Liver (tissue), 9 donors: Measurements from ENCODE around the gene DAGLA. TPM values are rescaled to one million over a fixed set of nuclear protein-coding genes. Genes with fewer than 3 reads are reported as not detected.

Experiments
- DNase-seq: peaks from one replicate; pipeline ENCODE4 v3.0.0-alpha.2; 2017; ENCODE audit warnings: low spot score
- H3K27ac ChIP-seq, 2 donors: one replicate each; pipeline ENCODE4 v1.7.0; 2013; ENCODE audit warnings: inconsistent platforms in 2 of 2, low read length in 2 of 2, control low read depth in 1 of 2, low read depth in 1 of 2, mild to moderate bottlenecking in 1 of 2
- H3K27me3 ChIP-seq, 4 donors: one replicate each; pipeline versions ENCODE4 v1.6.1 to v1.7.0; 2013; ENCODE audit warnings: low read length in 3 of 4, inconsistent platforms in 1 of 4, mild to moderate bottlenecking in 1 of 4, moderate library complexity in 1 of 4; ENCODE audit not compliant: control insufficient read depth in 4 of 4, insufficient read depth in 4 of 4
- H3K36me3 ChIP-seq, 4 donors: one replicate each; pipeline versions ENCODE4 v1.6.1 to v1.7.0; 2013; ENCODE audit warnings: low read length in 3 of 4, mild to moderate bottlenecking in 3 of 4, low read depth in 1 of 4, moderate library complexity in 1 of 4; ENCODE audit not compliant: control insufficient read depth in 4 of 4, insufficient read depth in 3 of 4
- H3K4me1 ChIP-seq, 4 donors: one replicate each; pipeline versions ENCODE4 v1.6.1 to v1.7.0; 2013; ENCODE audit warnings: low read length in 3 of 4, mild to moderate bottlenecking in 3 of 4, moderate library complexity in 1 of 4; ENCODE audit not compliant: control insufficient read depth in 4 of 4, insufficient read depth in 4 of 4
- H3K4me3 ChIP-seq, 3 donors: one replicate each; pipeline versions ENCODE4 v1.6.1 to v1.7.0; 2013; ENCODE audit warnings: low read length in 3 of 3, control low read depth in 1 of 3, low read depth in 1 of 3, mild to moderate bottlenecking in 1 of 3
- H3K9ac ChIP-seq, 2 donors: one replicate each; pipeline ENCODE4 v1.7.0; 2013; ENCODE audit warnings: low read length in 2 of 2, mild to moderate bottlenecking in 2 of 2, moderate library complexity in 2 of 2, control low read depth in 1 of 2, low read depth in 1 of 2
- H3K9me3 ChIP-seq, 4 donors: one replicate each; pipeline versions ENCODE4 v1.6.1 to v1.7.0; 2013; ENCODE audit warnings: low read length in 3 of 4; ENCODE audit not compliant: control insufficient read depth in 4 of 4
- EGR1 ChIP-seq, 2 donors: IDR thresholded peaks; 2 replicates each; pipeline ENCODE4 v1.6.1; 2016 to 2018; ENCODE audit warnings: antibody characterized with exemption in 2 of 2, low read depth in 2 of 2
- FOXA1 ChIP-seq: IDR thresholded peaks from 2 replicates; pipeline ENCODE4 v1.6.1; 2016; ENCODE audit warnings: antibody characterized with exemption
- FOXA2 ChIP-seq: IDR thresholded peaks from 2 replicates; pipeline ENCODE4 v1.6.1; 2016; ENCODE audit warnings: antibody characterized with exemption
- GABPA ChIP-seq, 2 donors: IDR thresholded peaks in 1 of 2; conservative IDR thresholded peaks in 1 of 2; 2 replicates each; pipeline ENCODE4 v1.6.1; 2016; ENCODE audit warnings: antibody characterized with exemption in 2 of 2, mild to moderate bottlenecking in 1 of 2, moderate library complexity in 1 of 2
- HNF4A ChIP-seq, 2 donors: conservative IDR thresholded peaks; 2 replicates each; pipeline ENCODE4 v1.6.1; 2016; ENCODE audit warnings: antibody characterized with exemption in 2 of 2, mild to moderate bottlenecking in 2 of 2
- HNF4G ChIP-seq: IDR thresholded peaks from 2 replicates; pipeline ENCODE4 v1.6.1; 2016; ENCODE audit warnings: antibody characterized with exemption
- JUND ChIP-seq, 2 donors: IDR thresholded peaks; 2 replicates each; pipeline ENCODE4 v1.6.1; 2016; ENCODE audit warnings: antibody characterized with exemption in 2 of 2
- NR2F2 ChIP-seq: IDR thresholded peaks from 2 replicates; pipeline ENCODE4 v1.6.1; 2016; ENCODE audit warnings: antibody characterized with exemption
- RAD21 ChIP-seq, 2 donors: IDR thresholded peaks; 2 replicates each; pipeline ENCODE4 v1.6.1; 2016; ENCODE audit warnings: antibody characterized with exemption in 2 of 2, mild to moderate bottlenecking in 2 of 2
- RXRA ChIP-seq, 2 donors: IDR thresholded peaks; 2 replicates each; pipeline ENCODE4 v1.6.1; 2017 to 2018; ENCODE audit warnings: antibody characterized with exemption in 2 of 2, mild to moderate bottlenecking in 1 of 2
- SP1 ChIP-seq: IDR thresholded peaks from 2 replicates; pipeline ENCODE4 v1.6.1; 2018; ENCODE audit warnings: antibody characterized with exemption, mild to moderate bottlenecking
- TAF1 ChIP-seq: conservative IDR thresholded peaks from 2 replicates; pipeline ENCODE4 v1.6.1; 2016; ENCODE audit warnings: antibody characterized with exemption, mild to moderate bottlenecking
- YY1 ChIP-seq: IDR thresholded peaks from 2 replicates; pipeline ENCODE4 v1.6.1; 2016; ENCODE audit warnings: antibody characterized with exemption, mild to moderate bottlenecking
- WGBS: extraction: QIAGEN DNeasy Blood & Tissue Kit; methylation state at CpG from one replicate; pipeline ENCODE4 v1.1.7; 2013; 5-methylcytosine and 5-hydroxymethylcytosine counted together
- polyA plus RNA-seq, 2 donors: library from polyadenylated mRNA; stranded (reverse) in 1 of 2; unstranded in 1 of 2; fragments of 200-250 nt in 1 of 2; fragments of >200 nt in 1 of 2; fragmentation: Nextera tagmentation in 1 of 2; extraction: Ambion mirVana in 1 of 2; gene quantifications; one replicate each; pipeline versions ENCODE4 v1.2.1 to v1.2.3, GENCODE V29; 2013 to 2015
- total RNA-seq, 2 donors: library from RNA; depleted of rRNA; stranded (reverse); fragments of >200 nt; gene quantifications; one replicate each; pipeline ENCODE4 v1.2.3, GENCODE V29; 2014
- TF ChIP-seq, protein P1 (sequence below): IDR thresholded peaks from 2 replicates; pipeline ENCODE4 v1.6.1; 2016; ENCODE audit warnings: antibody characterized with exemption
- TF ChIP-seq, protein P2 (sequence below): IDR thresholded peaks from 2 replicates; pipeline ENCODE4 v1.6.1; 2016; ENCODE audit warnings: antibody characterized with exemption, mild to moderate bottlenecking
- TF ChIP-seq, protein P3 (sequence below): IDR thresholded peaks from 2 replicates; pipeline ENCODE4 v1.6.1; 2016; ENCODE audit warnings: antibody characterized with exemption
- TF ChIP-seq, protein P4 (sequence below): IDR thresholded peaks from 2 replicates; pipeline ENCODE4 v1.6.1; 2016; ENCODE audit warnings: antibody characterized with exemption
- TF ChIP-seq, protein P5 (sequence below): fragments of 150-350 bp; IDR thresholded peaks from 2 replicates; pipeline ENCODE4 v1.5.1; 2017; ENCODE audit warnings: improper control_type of control experiment, low read depth, low read length; ENCODE audit not compliant: missing input control
- donor health status: healthy.
- donor health status: healthy.
- donor health status: healthy.
- donor health status: healthy.
- donor health status: healthy.

The DAGLA gene
- total and polyA plus RNA-seq, 4 donors, result 0.13 to 0.84 (median 0.60) TPM

DNA sequence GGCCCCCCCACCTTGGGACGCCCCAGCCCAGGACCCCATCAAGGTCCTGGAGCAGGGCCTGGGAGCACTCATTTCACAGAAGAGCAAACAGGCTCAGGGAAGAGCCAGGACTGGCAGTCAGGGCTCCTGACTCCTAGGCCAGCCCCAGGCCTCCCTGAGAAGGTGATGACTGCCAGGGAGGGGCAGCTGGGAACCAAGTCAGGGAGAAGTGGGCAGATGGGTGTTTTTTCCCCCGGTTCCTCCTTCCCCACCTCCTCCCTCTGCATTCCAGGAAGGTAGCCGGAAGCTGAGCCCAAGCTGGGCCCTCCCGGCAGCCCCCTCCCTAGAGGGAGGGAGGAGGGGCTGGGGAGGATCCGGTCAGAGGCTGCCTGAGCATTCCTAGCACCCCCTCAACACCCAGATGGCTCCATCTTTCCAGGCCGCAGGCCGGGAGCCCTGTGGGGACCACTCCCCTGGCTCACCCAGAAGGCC, 91.8 kb downstream of the DAGLA start:
- WGBS, result 88% methylated on average over 7 of the region's 7 CpGs
- Histone ChIP-seq H3K9ac (no peak overlapping the region), H3K27ac (no peak overlapping the region), H3K36me3 (no peaks in the 10 kb centered on the region), H3K27me3 (no peaks in the 10 kb centered on the region), H3K9me3 (no peaks in the 10 kb centered on the region), H3K4me3 (no peak overlapping the region), H3K4me1 (peaks cover 12 to 29% (median 19%) of the 10 kb centered on the region in 4 donors)
- no peak for DNase-seq
- TF ChIP-seq, protein P1, sequence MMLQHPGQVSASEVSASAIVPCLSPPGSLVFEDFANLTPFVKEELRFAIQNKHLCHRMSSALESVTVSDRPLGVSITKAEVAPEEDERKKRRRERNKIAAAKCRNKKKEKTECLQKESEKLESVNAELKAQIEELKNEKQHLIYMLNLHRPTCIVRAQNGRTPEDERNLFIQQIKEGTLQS, result no peak
- TF ChIP-seq RAD21 (IDR thresholded peaks at IDR 0.05) (no peak), FOXA1 (no peak), HNF4G (no peak), GABPA (IDR thresholded peaks at IDR 0.05 in 1 of 2, conservative IDR thresholded peaks at IDR 0.05 in 1 of 2) (no peak), HNF4A (conservative IDR thresholded peaks at IDR 0.05) (no peak), EGR1 (IDR thresholded peaks at IDR 0.05; ENCODE audit: low read depth in 2 of 2) (no peak), SP1 (no peak), FOXA2 (no peak), YY1 (no peak), RXRA (IDR thresholded peaks at IDR 0.05) (no peak), NR2F2 (no peak), TAF1 (no peak), JUND (IDR thresholded peaks at IDR 0.05) (no peak)
- TF ChIP-seq, protein P2, sequence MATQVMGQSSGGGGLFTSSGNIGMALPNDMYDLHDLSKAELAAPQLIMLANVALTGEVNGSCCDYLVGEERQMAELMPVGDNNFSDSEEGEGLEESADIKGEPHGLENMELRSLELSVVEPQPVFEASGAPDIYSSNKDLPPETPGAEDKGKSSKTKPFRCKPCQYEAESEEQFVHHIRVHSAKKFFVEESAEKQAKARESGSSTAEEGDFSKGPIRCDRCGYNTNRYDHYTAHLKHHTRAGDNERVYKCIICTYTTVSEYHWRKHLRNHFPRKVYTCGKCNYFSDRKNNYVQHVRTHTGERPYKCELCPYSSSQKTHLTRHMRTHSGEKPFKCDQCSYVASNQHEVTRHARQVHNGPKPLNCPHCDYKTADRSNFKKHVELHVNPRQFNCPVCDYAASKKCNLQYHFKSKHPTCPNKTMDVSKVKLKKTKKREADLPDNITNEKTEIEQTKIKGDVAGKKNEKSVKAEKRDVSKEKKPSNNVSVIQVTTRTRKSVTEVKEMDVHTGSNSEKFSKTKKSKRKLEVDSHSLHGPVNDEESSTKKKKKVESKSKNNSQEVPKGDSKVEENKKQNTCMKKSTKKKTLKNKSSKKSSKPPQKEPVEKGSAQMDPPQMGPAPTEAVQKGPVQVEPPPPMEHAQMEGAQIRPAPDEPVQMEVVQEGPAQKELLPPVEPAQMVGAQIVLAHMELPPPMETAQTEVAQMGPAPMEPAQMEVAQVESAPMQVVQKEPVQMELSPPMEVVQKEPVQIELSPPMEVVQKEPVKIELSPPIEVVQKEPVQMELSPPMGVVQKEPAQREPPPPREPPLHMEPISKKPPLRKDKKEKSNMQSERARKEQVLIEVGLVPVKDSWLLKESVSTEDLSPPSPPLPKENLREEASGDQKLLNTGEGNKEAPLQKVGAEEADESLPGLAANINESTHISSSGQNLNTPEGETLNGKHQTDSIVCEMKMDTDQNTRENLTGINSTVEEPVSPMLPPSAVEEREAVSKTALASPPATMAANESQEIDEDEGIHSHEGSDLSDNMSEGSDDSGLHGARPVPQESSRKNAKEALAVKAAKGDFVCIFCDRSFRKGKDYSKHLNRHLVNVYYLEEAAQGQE, result no peak
- TF ChIP-seq, protein P3, sequence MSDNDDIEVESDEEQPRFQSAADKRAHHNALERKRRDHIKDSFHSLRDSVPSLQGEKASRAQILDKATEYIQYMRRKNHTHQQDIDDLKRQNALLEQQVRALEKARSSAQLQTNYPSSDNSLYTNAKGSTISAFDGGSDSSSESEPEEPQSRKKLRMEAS, result no peak
- TF ChIP-seq, protein P4, sequence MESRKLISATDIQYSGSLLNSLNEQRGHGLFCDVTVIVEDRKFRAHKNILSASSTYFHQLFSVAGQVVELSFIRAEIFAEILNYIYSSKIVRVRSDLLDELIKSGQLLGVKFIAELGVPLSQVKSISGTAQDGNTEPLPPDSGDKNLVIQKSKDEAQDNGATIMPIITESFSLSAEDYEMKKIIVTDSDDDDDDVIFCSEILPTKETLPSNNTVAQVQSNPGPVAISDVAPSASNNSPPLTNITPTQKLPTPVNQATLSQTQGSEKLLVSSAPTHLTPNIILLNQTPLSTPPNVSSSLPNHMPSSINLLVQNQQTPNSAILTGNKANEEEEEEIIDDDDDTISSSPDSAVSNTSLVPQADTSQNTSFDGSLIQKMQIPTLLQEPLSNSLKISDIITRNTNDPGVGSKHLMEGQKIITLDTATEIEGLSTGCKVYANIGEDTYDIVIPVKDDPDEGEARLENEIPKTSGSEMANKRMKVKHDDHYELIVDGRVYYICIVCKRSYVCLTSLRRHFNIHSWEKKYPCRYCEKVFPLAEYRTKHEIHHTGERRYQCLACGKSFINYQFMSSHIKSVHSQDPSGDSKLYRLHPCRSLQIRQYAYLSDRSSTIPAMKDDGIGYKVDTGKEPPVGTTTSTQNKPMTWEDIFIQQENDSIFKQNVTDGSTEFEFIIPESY, result no peak
- TF ChIP-seq, protein P5, sequence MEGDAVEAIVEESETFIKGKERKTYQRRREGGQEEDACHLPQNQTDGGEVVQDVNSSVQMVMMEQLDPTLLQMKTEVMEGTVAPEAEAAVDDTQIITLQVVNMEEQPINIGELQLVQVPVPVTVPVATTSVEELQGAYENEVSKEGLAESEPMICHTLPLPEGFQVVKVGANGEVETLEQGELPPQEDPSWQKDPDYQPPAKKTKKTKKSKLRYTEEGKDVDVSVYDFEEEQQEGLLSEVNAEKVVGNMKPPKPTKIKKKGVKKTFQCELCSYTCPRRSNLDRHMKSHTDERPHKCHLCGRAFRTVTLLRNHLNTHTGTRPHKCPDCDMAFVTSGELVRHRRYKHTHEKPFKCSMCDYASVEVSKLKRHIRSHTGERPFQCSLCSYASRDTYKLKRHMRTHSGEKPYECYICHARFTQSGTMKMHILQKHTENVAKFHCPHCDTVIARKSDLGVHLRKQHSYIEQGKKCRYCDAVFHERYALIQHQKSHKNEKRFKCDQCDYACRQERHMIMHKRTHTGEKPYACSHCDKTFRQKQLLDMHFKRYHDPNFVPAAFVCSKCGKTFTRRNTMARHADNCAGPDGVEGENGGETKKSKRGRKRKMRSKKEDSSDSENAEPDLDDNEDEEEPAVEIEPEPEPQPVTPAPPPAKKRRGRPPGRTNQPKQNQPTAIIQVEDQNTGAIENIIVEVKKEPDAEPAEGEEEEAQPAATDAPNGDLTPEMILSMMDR, result no peak
